Thoracic aorta (tissue), 2 donors: ENCODE measurements around the gene ZNF680. TPM values are rescaled to one million over a fixed set of nuclear protein-coding genes. Genes with fewer than 3 reads are reported as not detected.
A peak's percentile ranks its signal among the peaks of the same experiment; 100 is the strongest.

ENCODE experiments used
- ATAC-seq: fragments of 150-250 bp; one replicate; pipeline ENCODE4 v1.8.0; 2017; ENCODE audit warnings: low read depth; ENCODE audit not compliant: insufficient number of reproducible peaks, low FRiP score
- DNase-seq: peaks from one replicate; pipeline ENCODE4 v3.0.0-alpha.2; 2020; ENCODE audit warnings: low spot score
- H3K27ac ChIP-seq, 2 donors: fragments of 200-600 bp; sonication (generic); 1 replicate in 1 of 2; 2 replicates in 1 of 2; pipeline ENCODE4 v1.5.1; 2016; ENCODE audit warnings: mild to moderate bottlenecking in 2 of 2, moderate library complexity in 2 of 2
- H3K27me3 ChIP-seq: fragments of 200-600 bp; sonication (generic); replicated peaks from 2 replicates; pipeline ENCODE4 v1.6.0; 2016; ENCODE audit warnings: mild to moderate bottlenecking; ENCODE audit not compliant: insufficient read depth
- H3K36me3 ChIP-seq: fragments of 200-600 bp; sonication (generic); one replicate; pipeline ENCODE4 v1.5.1; 2016
- H3K4me1 ChIP-seq, 2 donors: fragments of 200-600 bp; sonication (generic); 1 replicate in 1 of 2; 2 replicates in 1 of 2; pipeline versions ENCODE4 v1.5.1 to v1.6.0; 2016; ENCODE audit warnings: low read depth in 2 of 2, mild to moderate bottlenecking in 1 of 2; ENCODE audit not compliant: control insufficient read depth in 1 of 2
- H3K4me3 ChIP-seq: fragments of 200-600 bp; sonication (generic); 2 replicates; pipeline ENCODE4 v1.5.1; 2016; ENCODE audit warnings: mild to moderate bottlenecking
- H3K9me3 ChIP-seq: fragments of 200-600 bp; sonication (generic); 2 replicates; pipeline ENCODE4 v1.5.1; 2016
- CTCF ChIP-seq: fragments of 200-600 bp; sonication (generic); IDR thresholded peaks from one replicate; pipeline ENCODE4 v1.5.1; 2019; ENCODE audit warnings: antibody characterized with exemption
- total RNA-seq, 2 donors: library from RNA; depleted of rRNA; stranded (reverse); fragments of >200 nt; gene quantifications; one replicate each; pipeline versions ENCODE4 v1.1.0 to v1.2.3, GENCODE V29; 2016

ZNF680 gene
- total RNA-seq, 2 donors from 2014 or later = 32.6 to 35.4 TPM

GRCh38 chr7:64541438-64542359 lies 21.2 kb downstream of the ZNF680 start:
- Histone ChIP-seq H3K4me3 (peak overlapping the region; percentile 33), H3K27ac (peak overlapping the region; percentile 65 to 74), H3K4me1 (peaks cover 13 to 14% of the 10 kb centered on the region in 2 donors), H3K36me3 (no peaks in the 10 kb centered on the region), H3K9me3 (peaks cover 4% of the 10 kb centered on the region), H3K27me3 (no peaks in the 10 kb centered on the region)
- ATAC-seq = peak; percentile 82
- no peak for TF ChIP-seq CTCF
- DNase-seq = no peak

GRCh38 chr7:64533756-64534155 lies 29.1 kb downstream of the ZNF680 start:
- Histone ChIP-seq H3K27ac (no peak overlapping the region), H3K9me3 (peaks cover 20% of the 10 kb centered on the region), H3K27me3 (no peaks in the 10 kb centered on the region), H3K4me3 (no peak overlapping the region), H3K4me1 (no peaks in the 10 kb centered on the region), H3K36me3 (peaks cover 21% of the 10 kb centered on the region)
- no peak for ATAC-seq
- no peak for TF ChIP-seq CTCF
- no peak for DNase-seq

GRCh38 chr7:64528770-64529169 lies 34.1 kb downstream of the ZNF680 start:
- peaks cover 39% of the 10 kb centered on the region for H3K36me3 ChIP-seq
- no peaks in the 10 kb centered on the region for H3K4me1 ChIP-seq
- H3K27ac ChIP-seq = no peak overlapping the region
- peaks cover 59% of the 10 kb centered on the region for H3K9me3 ChIP-seq
- ATAC-seq (no peak), DNase-seq (no peak)
- H3K4me3 ChIP-seq = no peak overlapping the region
- no peaks in the 10 kb centered on the region for H3K27me3 ChIP-seq
- TF ChIP-seq CTCF = no peak

- no peak for ATAC-seq
- Histone ChIP-seq H3K36me3 (peaks cover 32% of the 10 kb centered on the region), H3K9me3 (peaks cover 89% of the 10 kb centered on the region)
Observed at GRCh38 chr7:64521409-64521984, 41.4 kb downstream of the ZNF680 start.

More at GRCh38 chr7:64521409-64521984, 41.4 kb downstream of the ZNF680 start:
- Histone ChIP-seq H3K4me3 (no peak overlapping the region), H3K27ac (no peak overlapping the region), H3K27me3 (no peaks in the 10 kb centered on the region), H3K4me1 (peaks cover 0 to 2% of the 10 kb centered on the region in 2 donors)
- no peak for TF ChIP-seq CTCF
- no peak for DNase-seq
